ENCODE data around the gene GPC3.

GPC3 gene

DNA sequence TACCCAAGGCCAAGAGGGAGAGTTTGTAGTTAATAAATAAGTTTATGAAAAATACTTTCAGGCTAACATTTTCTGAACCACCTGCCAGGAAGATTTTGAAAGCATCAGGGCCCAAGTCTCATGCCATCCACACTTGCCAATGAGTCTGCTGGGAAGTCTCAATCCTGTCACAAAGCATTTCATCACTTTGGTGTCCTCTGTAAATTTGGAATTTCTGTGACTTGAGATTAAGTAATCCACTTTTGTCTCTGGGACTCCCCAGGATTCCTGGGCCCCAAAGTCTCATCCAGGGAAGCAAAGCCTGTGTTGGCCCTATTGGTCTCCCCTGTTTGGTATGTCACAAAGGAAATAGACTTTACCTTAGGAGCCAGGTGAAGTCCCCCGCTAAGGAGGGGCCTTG is 470.9 kb downstream of the GPC3 start:
- Histone ChIP-seq H3K27me3 (replicated peaks in 2 of 5; ENCODE audit: control insufficient read depth in 4 of 5, insufficient read depth in 5 of 5, low read length in 4 of 5) (peaks cover 0 to 3% (median 0%) of the 10 kb centered on the region in 5 experiments), H3K9me3 (ENCODE audit: control extremely low read depth in 1 of 5, control insufficient read depth in 4 of 5, insufficient read depth in 2 of 5, low read depth in 1 of 5, low read length in 4 of 5) (no peaks in the 10 kb centered on the region), H3K4me1 (ENCODE audit: control extremely low read depth in 1 of 4, control insufficient read depth in 4 of 4, insufficient read depth in 4 of 4, low read length in 3 of 4) (no peaks in the 10 kb centered on the region), H3K4me3 (ENCODE audit: control insufficient read depth in 1 of 7, extremely low read depth in 1 of 7, insufficient read depth in 4 of 7, low read depth in 2 of 7, low read length in 6 of 7) (no peak overlapping the region), H3K36me3 (ENCODE audit: control insufficient read depth in 4 of 4, insufficient read depth in 4 of 4, low read length in 3 of 4) (no peaks in the 10 kb centered on the region), H3K27ac (ENCODE audit: insufficient read depth in 1 of 2, low read depth in 1 of 2, low read length in 2 of 2, poor library complexity in 1 of 2, severe bottlenecking in 2 of 2) (no peak overlapping the region)
- DNase-seq, result no peak
- ChIA-PET CTCF (no interaction called here), POLR2A (no interaction called here)
- 100% methylated on average over 1 of the region's 1 CpG for WGBS (ENCODE audit: insufficient coverage)

DNA sequence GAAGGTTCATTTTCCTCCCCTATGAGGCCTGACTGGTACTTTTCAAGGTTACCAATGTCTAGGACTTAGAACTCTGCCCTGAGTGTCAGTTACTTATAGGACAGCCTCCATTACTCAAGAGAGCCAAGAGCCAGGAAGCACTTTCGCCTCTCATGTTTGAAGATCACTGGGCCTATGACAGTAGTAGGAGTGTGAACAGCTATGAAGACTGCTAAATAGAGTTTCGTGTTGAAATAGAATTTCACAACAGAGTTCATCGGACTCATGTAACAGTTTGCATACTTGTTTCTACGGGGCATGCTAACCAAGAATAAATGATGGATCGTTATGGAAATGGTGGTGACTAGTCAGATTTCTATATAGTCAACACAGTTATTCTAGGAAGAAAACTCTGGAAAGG is 472.3 kb downstream of the GPC3 start:
- peaks cover 0 to 3% (median 0%) of the 10 kb centered on the region in 5 experiments for H3K27me3 ChIP-seq (replicated peaks in 2 of 5; ENCODE audit: control insufficient read depth in 4 of 5, insufficient read depth in 5 of 5, low read length in 4 of 5)
- WGBS (ENCODE audit: insufficient coverage), result 96% methylated on average over 3 of the region's 5 CpGs
- ChIA-PET CTCF (no interaction called here), POLR2A (no interaction called here)
- no peaks in the 10 kb centered on the region for H3K4me1 ChIP-seq (ENCODE audit: control extremely low read depth in 1 of 4, control insufficient read depth in 4 of 4, insufficient read depth in 4 of 4, low read length in 3 of 4)
- no peak overlapping the region for H3K27ac ChIP-seq (ENCODE audit: insufficient read depth in 1 of 2, low read depth in 1 of 2, low read length in 2 of 2, poor library complexity in 1 of 2, severe bottlenecking in 2 of 2)
- no peaks in the 10 kb centered on the region for H3K36me3 ChIP-seq (ENCODE audit: control insufficient read depth in 4 of 4, insufficient read depth in 4 of 4, low read length in 3 of 4)
- DNase-seq, result no peak
- H3K4me3 ChIP-seq (ENCODE audit: control insufficient read depth in 1 of 7, extremely low read depth in 1 of 7, insufficient read depth in 4 of 7, low read depth in 2 of 7, low read length in 6 of 7), result no peak overlapping the region
- H3K9me3 ChIP-seq (ENCODE audit: control extremely low read depth in 1 of 5, control insufficient read depth in 4 of 5, insufficient read depth in 2 of 5, low read depth in 1 of 5, low read length in 4 of 5), result no peaks in the 10 kb centered on the region

- Histone ChIP-seq H3K27ac (ENCODE audit: insufficient read depth in 1 of 2, low read depth in 1 of 2, low read length in 2 of 2, poor library complexity in 1 of 2, severe bottlenecking in 2 of 2) (no peak overlapping the region), H3K9me3 (ENCODE audit: control extremely low read depth in 1 of 5, control insufficient read depth in 4 of 5, insufficient read depth in 2 of 5, low read depth in 1 of 5, low read length in 4 of 5) (no peaks in the 10 kb centered on the region), H3K36me3 (ENCODE audit: control insufficient read depth in 4 of 4, insufficient read depth in 4 of 4, low read length in 3 of 4) (no peaks in the 10 kb centered on the region), H3K27me3 (replicated peaks in 2 of 5; ENCODE audit: control insufficient read depth in 4 of 5, insufficient read depth in 5 of 5, low read length in 4 of 5) (peaks cover 0 to 3% (median 0%) of the 10 kb centered on the region in 5 experiments), H3K4me1 (ENCODE audit: control extremely low read depth in 1 of 4, control insufficient read depth in 4 of 4, insufficient read depth in 4 of 4, low read length in 3 of 4) (no peaks in the 10 kb centered on the region), H3K4me3 (ENCODE audit: control insufficient read depth in 1 of 7, extremely low read depth in 1 of 7, insufficient read depth in 4 of 7, low read depth in 2 of 7, low read length in 6 of 7) (no peak overlapping the region)
- POLR2A ChIA-PET, result no interaction called here
- 87% methylated on average over 2 of the region's 3 CpGs for WGBS (ENCODE audit: insufficient coverage)
- CTCF ChIA-PET, result interaction anchor here (0.6 kb wide), 1 partner anchor 98 kb away, joined by 3 read pairs; no protein-coding TSS in a partner anchor
- no peak for DNase-seq
Measured at GRCh38 chrX:133511041-133511440, 474.4 kb downstream of the GPC3 start.

DNA sequence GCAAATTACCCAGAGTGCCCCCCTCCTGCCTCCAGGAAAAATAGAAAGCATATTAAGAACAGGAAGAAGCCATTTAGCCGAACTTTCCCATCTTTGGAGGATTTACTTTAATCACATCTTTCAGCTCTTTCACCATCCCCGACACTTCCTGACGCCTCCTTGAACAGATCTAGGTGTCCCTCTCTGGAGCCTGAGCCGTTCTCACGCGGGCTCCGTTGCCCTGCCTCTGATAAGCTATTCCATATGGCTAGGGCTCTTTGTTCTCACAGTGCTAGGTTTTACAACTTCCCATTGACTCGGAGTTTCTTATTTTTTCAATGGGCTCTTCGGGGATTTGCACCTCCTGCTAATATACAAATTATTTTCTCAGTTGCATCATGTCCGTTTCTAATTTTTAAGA is 488.0 kb downstream of the GPC3 start:
- ChIA-PET POLR2A (no interaction called here), CTCF (no interaction called here)
- H3K27me3 ChIP-seq (replicated peaks in 2 of 5; ENCODE audit: control insufficient read depth in 4 of 5, insufficient read depth in 5 of 5, low read length in 4 of 5), result no peaks in the 10 kb centered on the region
- no peak for DNase-seq
- no peaks in the 10 kb centered on the region for H3K9me3 ChIP-seq (ENCODE audit: control extremely low read depth in 1 of 5, control insufficient read depth in 4 of 5, insufficient read depth in 2 of 5, low read depth in 1 of 5, low read length in 4 of 5)
- H3K4me3 ChIP-seq (ENCODE audit: control insufficient read depth in 1 of 7, extremely low read depth in 1 of 7, insufficient read depth in 4 of 7, low read depth in 2 of 7, low read length in 6 of 7), result no peak overlapping the region
- no peaks in the 10 kb centered on the region for H3K36me3 ChIP-seq (ENCODE audit: control insufficient read depth in 4 of 4, insufficient read depth in 4 of 4, low read length in 3 of 4)
- no peaks in the 10 kb centered on the region for H3K4me1 ChIP-seq (ENCODE audit: control extremely low read depth in 1 of 4, control insufficient read depth in 4 of 4, insufficient read depth in 4 of 4, low read length in 3 of 4)
- 77% methylated on average over 9 of the region's 10 CpGs for WGBS (ENCODE audit: insufficient coverage)
- H3K27ac ChIP-seq (ENCODE audit: insufficient read depth in 1 of 2, low read depth in 1 of 2, low read length in 2 of 2, poor library complexity in 1 of 2, severe bottlenecking in 2 of 2), result no peak overlapping the region

- 87% methylated on average over 9 of the region's 16 CpGs for WGBS (ENCODE audit: insufficient coverage)
- ChIA-PET CTCF (no interaction called here), POLR2A (no interaction called here)
- no peak for DNase-seq
- no peaks in the 10 kb centered on the region for H3K4me1 ChIP-seq (ENCODE audit: control extremely low read depth in 1 of 4, control insufficient read depth in 4 of 4, insufficient read depth in 4 of 4, low read length in 3 of 4)
- peaks cover 0 to 3% (median 0%) of the 10 kb centered on the region in 5 experiments for H3K27me3 ChIP-seq (replicated peaks in 2 of 5; ENCODE audit: control insufficient read depth in 4 of 5, insufficient read depth in 5 of 5, low read length in 4 of 5)
- H3K4me3 ChIP-seq (ENCODE audit: control insufficient read depth in 1 of 7, extremely low read depth in 1 of 7, insufficient read depth in 4 of 7, low read depth in 2 of 7, low read length in 6 of 7), result no peak overlapping the region
- no peaks in the 10 kb centered on the region for H3K9me3 ChIP-seq (ENCODE audit: control extremely low read depth in 1 of 5, control insufficient read depth in 4 of 5, insufficient read depth in 2 of 5, low read depth in 1 of 5, low read length in 4 of 5)
- no peaks in the 10 kb centered on the region for H3K36me3 ChIP-seq (ENCODE audit: control insufficient read depth in 4 of 4, insufficient read depth in 4 of 4, low read length in 3 of 4)
- no peak overlapping the region for H3K27ac ChIP-seq (ENCODE audit: insufficient read depth in 1 of 2, low read depth in 1 of 2, low read length in 2 of 2, poor library complexity in 1 of 2, severe bottlenecking in 2 of 2)
Measured at GRCh38 chrX:133495464-133496391, 489.7 kb downstream of the GPC3 start.

DNA sequence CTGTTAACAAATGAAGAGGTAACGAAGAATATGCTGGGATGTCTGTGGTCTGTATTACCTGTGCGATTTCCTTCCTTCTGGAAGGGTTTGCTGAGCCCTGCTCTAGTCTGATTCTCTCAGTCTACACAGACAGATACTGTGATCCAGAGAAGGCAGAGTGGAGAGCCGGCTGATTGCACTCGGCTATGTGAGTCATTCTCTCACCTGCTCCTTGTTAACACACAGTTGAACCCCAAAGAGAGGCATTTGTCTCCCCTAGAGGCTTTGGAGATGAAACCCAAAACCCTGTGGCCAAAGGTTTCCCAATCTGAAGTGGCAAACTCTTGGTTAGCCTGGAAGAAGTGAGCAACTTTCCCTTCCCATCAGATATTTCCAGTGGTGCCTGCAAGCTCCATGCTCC is 492.0 kb downstream of the GPC3 start:
- Histone ChIP-seq H3K27ac (ENCODE audit: insufficient read depth in 1 of 2, low read depth in 1 of 2, low read length in 2 of 2, poor library complexity in 1 of 2, severe bottlenecking in 2 of 2) (no peak overlapping the region), H3K4me1 (ENCODE audit: control extremely low read depth in 1 of 4, control insufficient read depth in 4 of 4, insufficient read depth in 4 of 4, low read length in 3 of 4) (no peaks in the 10 kb centered on the region), H3K9me3 (ENCODE audit: control extremely low read depth in 1 of 5, control insufficient read depth in 4 of 5, insufficient read depth in 2 of 5, low read depth in 1 of 5, low read length in 4 of 5) (no peaks in the 10 kb centered on the region), H3K36me3 (ENCODE audit: control insufficient read depth in 4 of 4, insufficient read depth in 4 of 4, low read length in 3 of 4) (no peaks in the 10 kb centered on the region), H3K27me3 (replicated peaks in 2 of 5; ENCODE audit: control insufficient read depth in 4 of 5, insufficient read depth in 5 of 5, low read length in 4 of 5) (peaks cover 0 to 3% (median 0%) of the 10 kb centered on the region in 5 experiments), H3K4me3 (ENCODE audit: control insufficient read depth in 1 of 7, extremely low read depth in 1 of 7, insufficient read depth in 4 of 7, low read depth in 2 of 7, low read length in 6 of 7) (no peak overlapping the region)
- 83% methylated on average over 4 of the region's 4 CpGs for WGBS (ENCODE audit: insufficient coverage)
- no peak for DNase-seq
- POLR2A ChIA-PET, result no interaction called here
- CTCF ChIA-PET, result no interaction called here

DNA sequence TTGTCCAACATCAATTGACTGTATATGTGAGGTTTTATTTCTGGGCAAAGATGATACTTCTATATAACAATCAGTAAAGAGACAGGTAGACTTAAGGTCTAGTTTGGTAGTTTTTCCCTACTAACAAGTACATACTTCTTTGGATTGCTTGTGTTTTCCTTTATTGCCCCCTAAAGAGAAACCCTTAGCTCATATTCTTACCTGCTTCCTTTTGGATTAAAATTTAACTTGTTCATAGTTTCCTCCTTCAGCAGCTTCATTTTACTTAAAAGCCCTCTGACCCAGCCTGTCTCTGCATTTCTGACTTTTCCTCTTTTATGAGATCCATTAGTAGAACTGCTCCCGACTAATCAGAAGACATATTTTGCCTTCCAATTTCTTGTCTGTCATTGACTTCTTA is 494.4 kb downstream of the GPC3 start:
- DNase-seq, result no peak
- Histone ChIP-seq H3K4me1 (ENCODE audit: control extremely low read depth in 1 of 4, control insufficient read depth in 4 of 4, insufficient read depth in 4 of 4, low read length in 3 of 4) (no peaks in the 10 kb centered on the region), H3K27ac (ENCODE audit: insufficient read depth in 1 of 2, low read depth in 1 of 2, low read length in 2 of 2, poor library complexity in 1 of 2, severe bottlenecking in 2 of 2) (no peak overlapping the region), H3K4me3 (ENCODE audit: control insufficient read depth in 1 of 7, extremely low read depth in 1 of 7, insufficient read depth in 4 of 7, low read depth in 2 of 7, low read length in 6 of 7) (no peak overlapping the region), H3K27me3 (replicated peaks in 2 of 5; ENCODE audit: control insufficient read depth in 4 of 5, insufficient read depth in 5 of 5, low read length in 4 of 5) (peaks cover 0 to 3% (median 0%) of the 10 kb centered on the region in 5 experiments), H3K36me3 (ENCODE audit: control insufficient read depth in 4 of 4, insufficient read depth in 4 of 4, low read length in 3 of 4) (no peaks in the 10 kb centered on the region), H3K9me3 (ENCODE audit: control extremely low read depth in 1 of 5, control insufficient read depth in 4 of 5, insufficient read depth in 2 of 5, low read depth in 1 of 5, low read length in 4 of 5) (no peaks in the 10 kb centered on the region)
- ChIA-PET POLR2A (no interaction called here), CTCF (no interaction called here)
- 78% methylated on average over 1 of the region's 1 CpG for WGBS (ENCODE audit: insufficient coverage)

Measured in common myeloid progenitor, CD34-positive (primary cell).